ENCODE data around the gene ACOXL. TPM values are rescaled to one million over a fixed set of nuclear protein-coding genes. Genes with fewer than 3 reads are reported as not detected.

Gene ACOXL
- total RNA-seq, 2 donors from 2014 or later: 11.7 to 12.3 TPM

GRCh38 chr2:110946902-110947301, 214.5 kb downstream of the ACOXL start:
- Histone ChIP-seq H3K9ac (ENCODE audit: extremely low read depth, low read length, poor library complexity, severe bottlenecking) (no peak overlapping the region), H3K4me1 (ENCODE audit: control insufficient read depth, insufficient read depth, low read length) (no peaks in the 10 kb centered on the region), H3K27ac (ENCODE audit: low read depth, low read length) (no peak overlapping the region), H3K9me3 (ENCODE audit: control insufficient read depth, low read length) (no peaks in the 10 kb centered on the region), H3K4me3 (ENCODE audit: low read length) (no peak overlapping the region), H3K27me3 (ENCODE audit: control insufficient read depth, insufficient read depth, low read length, poor library complexity, severe bottlenecking) (no peaks in the 10 kb centered on the region), H3K36me3 (ENCODE audit: control insufficient read depth, insufficient read depth, low read length) (no peaks in the 10 kb centered on the region)
- Mint-ChIP-seq H3K9me3 (peaks cover 6% of the 10 kb centered on the region), H3K4me1 (no peaks in the 10 kb centered on the region), H3K27ac (no peak overlapping the region), H3K36me3 (ENCODE audit: low read depth) (peaks cover 6% of the 10 kb centered on the region), H3K27me3 (ENCODE audit: insufficient read depth) (no peaks in the 10 kb centered on the region), H3K4me3 (no peak overlapping the region)
- 86 to 88% methylated on average over 6 to 7 of the region's 7 CpGs for WGBS, 2 experiments (ENCODE audit: insufficient coverage in 1 of 2, insufficient read length in 1 of 2)
- no peak for TF ChIP-seq CTCF (conservative IDR thresholded peaks at IDR 0.05)
- no peak for DNase-seq

- no peaks in the 10 kb centered on the region for H3K27me3 ChIP-seq (ENCODE audit: control insufficient read depth, insufficient read depth, low read length, poor library complexity, severe bottlenecking)
- DNase-seq: no peak
- Mint-ChIP-seq H3K27me3 (ENCODE audit: insufficient read depth) (no peaks in the 10 kb centered on the region), H3K27ac (no peak overlapping the region), H3K4me1 (no peaks in the 10 kb centered on the region), H3K36me3 (ENCODE audit: low read depth) (peaks cover 6% of the 10 kb centered on the region), H3K4me3 (no peak overlapping the region), H3K9me3 (peaks cover 6% of the 10 kb centered on the region)
- H3K27ac ChIP-seq (ENCODE audit: low read depth, low read length): no peak overlapping the region
- H3K9ac ChIP-seq (ENCODE audit: extremely low read depth, low read length, poor library complexity, severe bottlenecking): no peak overlapping the region
- WGBS, 2 experiments (ENCODE audit: insufficient coverage in 1 of 2, insufficient read length in 1 of 2): 85 to 88% methylated on average over 5 to 10 of the region's 10 CpGs
- no peak overlapping the region for H3K4me3 ChIP-seq (ENCODE audit: low read length)
- no peaks in the 10 kb centered on the region for H3K9me3 ChIP-seq (ENCODE audit: control insufficient read depth, low read length)
- H3K4me1 ChIP-seq (ENCODE audit: control insufficient read depth, insufficient read depth, low read length): no peaks in the 10 kb centered on the region
- no peak for TF ChIP-seq CTCF (conservative IDR thresholded peaks at IDR 0.05)
- H3K36me3 ChIP-seq (ENCODE audit: control insufficient read depth, insufficient read depth, low read length): no peaks in the 10 kb centered on the region
These were observed 215.8 kb downstream of the ACOXL start for GRCh38 chr2:110948027-110948674.

- Histone ChIP-seq H3K27ac (ENCODE audit: low read depth, low read length) (no peak overlapping the region), H3K27me3 (ENCODE audit: control insufficient read depth, insufficient read depth, low read length, poor library complexity, severe bottlenecking) (no peaks in the 10 kb centered on the region), H3K4me1 (ENCODE audit: control insufficient read depth, insufficient read depth, low read length) (no peaks in the 10 kb centered on the region), H3K36me3 (ENCODE audit: control insufficient read depth, insufficient read depth, low read length) (no peaks in the 10 kb centered on the region), H3K9ac (ENCODE audit: extremely low read depth, low read length, poor library complexity, severe bottlenecking) (no peak overlapping the region), H3K9me3 (ENCODE audit: control insufficient read depth, low read length) (no peaks in the 10 kb centered on the region), H3K4me3 (ENCODE audit: low read length) (no peak overlapping the region)
- Mint-ChIP-seq H3K4me1 (no peaks in the 10 kb centered on the region), H3K4me3 (no peak overlapping the region), H3K27me3 (ENCODE audit: insufficient read depth) (no peaks in the 10 kb centered on the region), H3K9me3 (peaks cover 6% of the 10 kb centered on the region), H3K36me3 (ENCODE audit: low read depth) (peaks cover 2% of the 10 kb centered on the region), H3K27ac (no peak overlapping the region)
- 96 to 100% methylated on average over 3 of the region's 3 CpGs for WGBS, 2 experiments (ENCODE audit: insufficient coverage in 1 of 2, insufficient read length in 1 of 2)
- no peak for DNase-seq
- no peak for TF ChIP-seq CTCF (conservative IDR thresholded peaks at IDR 0.05)
These were observed 217.9 kb downstream of the ACOXL start for GRCh38 chr2:110950281-110950680.
